Subcutaneous adipose tissue (tissue), 4 donors: ENCODE data around the gene IPCEF1. TPM values are rescaled to one million over a fixed set of nuclear protein-coding genes. Genes with fewer than 3 reads are reported as not detected.

Experiments used
- total RNA-seq, 4 donors: library from RNA; depleted of rRNA; stranded (reverse); fragments of >200 nt; gene quantifications; one replicate each; pipeline ENCODE4 v1.1.0, GENCODE V29; 2016
- TF ChIP-seq, protein P1 (sequence below): fragments of 450-650 bp; IDR thresholded peaks from one replicate; pipeline ENCODE4 v1.5.1; 2016; ENCODE audit warnings: low read depth, mild to moderate bottlenecking, control low read depth, antibody characterized with exemption, moderate library complexity

The IPCEF1 gene
- total RNA-seq, 4 donors from 2014 or later: 0.82 to 2.9 (median 1.5) TPM

DNA sequence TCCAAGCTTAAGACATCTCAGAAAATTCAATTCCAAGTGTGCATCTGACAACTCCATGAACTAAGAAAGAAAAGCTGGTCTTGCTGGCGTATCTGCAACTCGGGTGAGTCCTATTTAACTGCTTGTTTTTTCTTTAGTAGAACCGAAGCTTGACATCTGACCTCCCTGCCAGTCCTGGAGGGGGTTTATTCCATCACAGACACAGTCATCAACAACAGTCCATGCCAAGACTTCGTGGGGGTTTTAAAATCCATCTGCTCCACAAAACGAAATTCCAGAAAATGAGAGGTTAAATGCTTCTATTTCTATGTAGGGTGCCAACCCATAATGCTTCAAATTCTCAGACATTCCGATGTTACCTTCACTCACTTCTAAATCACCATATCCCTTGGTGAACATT is 133.9 kb downstream of the IPCEF1 start:
- TF ChIP-seq, protein P1, sequence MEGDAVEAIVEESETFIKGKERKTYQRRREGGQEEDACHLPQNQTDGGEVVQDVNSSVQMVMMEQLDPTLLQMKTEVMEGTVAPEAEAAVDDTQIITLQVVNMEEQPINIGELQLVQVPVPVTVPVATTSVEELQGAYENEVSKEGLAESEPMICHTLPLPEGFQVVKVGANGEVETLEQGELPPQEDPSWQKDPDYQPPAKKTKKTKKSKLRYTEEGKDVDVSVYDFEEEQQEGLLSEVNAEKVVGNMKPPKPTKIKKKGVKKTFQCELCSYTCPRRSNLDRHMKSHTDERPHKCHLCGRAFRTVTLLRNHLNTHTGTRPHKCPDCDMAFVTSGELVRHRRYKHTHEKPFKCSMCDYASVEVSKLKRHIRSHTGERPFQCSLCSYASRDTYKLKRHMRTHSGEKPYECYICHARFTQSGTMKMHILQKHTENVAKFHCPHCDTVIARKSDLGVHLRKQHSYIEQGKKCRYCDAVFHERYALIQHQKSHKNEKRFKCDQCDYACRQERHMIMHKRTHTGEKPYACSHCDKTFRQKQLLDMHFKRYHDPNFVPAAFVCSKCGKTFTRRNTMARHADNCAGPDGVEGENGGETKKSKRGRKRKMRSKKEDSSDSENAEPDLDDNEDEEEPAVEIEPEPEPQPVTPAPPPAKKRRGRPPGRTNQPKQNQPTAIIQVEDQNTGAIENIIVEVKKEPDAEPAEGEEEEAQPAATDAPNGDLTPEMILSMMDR: no peak

DNA sequence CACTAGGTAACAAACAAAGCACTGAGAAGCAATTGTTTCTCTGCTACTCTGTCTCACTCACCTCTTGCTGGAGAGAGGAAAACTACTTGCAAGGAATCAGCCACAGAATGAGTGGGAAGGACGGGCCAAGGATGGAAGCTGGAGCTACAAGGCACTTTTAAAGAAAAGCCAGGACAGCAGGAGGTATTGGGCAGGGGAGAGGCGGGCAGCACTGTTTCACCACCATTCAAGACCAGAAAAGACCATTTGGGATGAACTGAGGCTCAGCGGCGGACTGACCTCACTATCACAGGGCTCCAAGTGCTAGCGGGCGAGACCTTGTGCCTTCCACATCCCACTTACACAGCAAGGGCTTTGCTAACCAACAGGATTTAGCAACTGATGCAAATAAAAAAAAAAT is 137.4 kb downstream of the IPCEF1 start:
- TF ChIP-seq, protein P1: no peak

DNA sequence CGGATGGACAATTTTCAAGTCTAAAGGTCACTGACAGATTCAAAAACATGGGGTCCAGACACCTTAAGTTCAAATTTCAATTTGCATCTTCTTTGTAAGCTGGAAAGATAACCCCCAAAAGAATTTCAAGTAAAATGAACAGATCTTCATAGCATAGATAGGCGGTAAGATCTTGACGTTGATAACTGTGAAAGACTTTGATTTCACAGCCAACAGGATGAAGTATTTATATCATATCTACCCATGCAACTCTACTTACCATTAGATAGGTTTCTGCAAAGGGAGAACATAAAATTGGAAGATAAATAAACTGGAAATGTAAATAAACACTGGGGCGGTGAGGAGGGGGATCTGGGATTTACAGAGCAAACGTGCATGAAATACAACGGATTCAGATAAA is 137.8 kb downstream of the IPCEF1 start:
- TF ChIP-seq, protein P1: no peak

DNA sequence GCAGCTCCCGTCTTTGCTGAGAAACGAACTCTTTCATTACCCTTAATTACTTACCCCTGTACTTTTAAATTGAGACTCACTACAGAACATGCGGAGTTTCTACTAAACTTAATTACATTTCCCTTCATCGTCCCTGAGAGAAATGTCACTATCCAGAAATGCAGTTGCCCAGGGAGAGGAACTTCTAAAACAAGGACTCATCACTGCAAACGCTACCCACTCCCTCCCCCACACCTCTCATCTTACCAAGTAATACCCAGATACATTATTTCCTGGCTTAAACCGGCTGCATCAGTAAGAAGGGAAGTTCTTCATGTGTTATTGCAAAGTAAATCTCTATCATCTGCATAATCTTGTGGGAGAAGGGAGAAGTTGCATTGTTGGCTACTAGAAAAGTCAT is 138.3 kb downstream of the IPCEF1 start:
- TF ChIP-seq, protein P1: no peak

DNA sequence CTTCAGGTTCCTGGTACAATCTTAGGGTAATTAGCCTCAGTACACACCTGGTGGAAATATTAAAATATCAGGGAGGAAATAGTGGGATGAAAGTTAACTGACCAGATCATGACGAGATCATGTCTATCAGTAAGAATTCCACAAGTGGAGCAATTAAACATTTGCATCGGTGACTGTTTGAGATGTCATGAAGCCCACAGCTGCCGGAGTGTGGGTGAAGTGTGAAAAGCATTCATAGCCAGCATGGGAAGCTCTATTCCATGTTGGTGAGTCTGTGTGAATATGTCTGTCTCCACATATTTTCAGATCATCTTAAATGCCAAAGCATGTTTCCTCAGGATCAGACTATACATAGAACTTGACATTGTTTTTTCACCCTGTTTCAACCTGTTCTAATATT is 142.8 kb downstream of the IPCEF1 start:
- TF ChIP-seq, protein P1: no peak

DNA sequence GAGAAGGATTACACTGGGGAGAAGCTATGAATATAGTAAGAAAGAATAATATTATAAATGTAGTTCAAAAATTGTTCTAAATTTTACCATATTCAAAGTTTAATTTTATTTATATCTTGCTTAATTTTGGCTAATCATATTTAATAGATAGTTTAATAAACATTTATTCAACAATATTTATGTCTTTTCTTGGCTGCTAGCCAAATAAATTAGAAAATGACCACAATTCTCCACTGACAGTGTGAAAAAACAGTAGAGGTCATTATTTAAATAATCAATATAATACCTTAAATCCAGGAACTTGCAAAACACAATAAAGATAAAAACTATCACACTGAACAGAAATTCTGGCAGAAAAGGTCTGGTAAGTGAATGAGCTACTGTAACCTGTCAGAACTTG is 145.9 kb downstream of the IPCEF1 start:
- TF ChIP-seq, protein P1: no peak

DNA sequence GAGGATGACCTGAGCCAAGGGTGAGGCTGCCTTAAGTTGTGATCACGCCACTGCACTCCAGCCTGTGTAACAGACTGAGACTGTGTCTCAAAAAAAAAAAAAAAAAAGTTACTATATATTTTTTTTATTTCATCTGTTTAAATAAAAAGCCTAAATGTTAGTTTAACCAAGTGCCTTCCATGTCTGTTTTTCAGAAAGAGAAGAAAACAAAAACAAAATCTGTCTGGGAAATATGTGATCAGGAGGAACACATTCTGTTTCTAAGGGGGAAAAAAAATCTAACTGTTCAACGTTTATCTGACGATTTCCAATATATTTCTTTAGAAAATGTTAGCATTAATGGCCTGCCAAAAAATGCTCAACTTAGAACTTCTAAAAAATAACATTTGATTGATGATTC is 147.0 kb downstream of the IPCEF1 start:
- TF ChIP-seq, protein P1: no peak
